ENCODE measurements around the gene THAP3.

Gene THAP3

GRCh38 chr1:6590046-6590445, 34.6 kb upstream of the THAP3 start:
- Mint-ChIP-seq H3K9me3 (no peaks in the 10 kb centered on the region), H3K27ac (peak overlapping the region; percentile 83), H3K4me3 (no peak overlapping the region), H3K27me3 (ENCODE audit: low read depth, poor library complexity) (no peaks in the 10 kb centered on the region), H3K4me1 (peaks cover 15% of the 10 kb centered on the region), H3K36me3 (ENCODE audit: low read depth) (peaks cover 20% of the 10 kb centered on the region)
- no peak for DNase-seq
- no peak for TF ChIP-seq CTCF (IDR thresholded peaks at IDR 0.05)

GRCh38 chr1:6591222-6591621, 33.4 kb upstream of the THAP3 start:
- H3K4me3 Mint-ChIP-seq = no peak overlapping the region
- peaks cover 19% of the 10 kb centered on the region for H3K4me1 Mint-ChIP-seq
- no peak for TF ChIP-seq CTCF (IDR thresholded peaks at IDR 0.05)
- peaks cover 31% of the 10 kb centered on the region for H3K36me3 Mint-ChIP-seq (ENCODE audit: low read depth)
- no peak overlapping the region for H3K27ac Mint-ChIP-seq
- no peak for DNase-seq
- no peaks in the 10 kb centered on the region for H3K9me3 Mint-ChIP-seq
- H3K27me3 Mint-ChIP-seq (ENCODE audit: low read depth, poor library complexity) = no peaks in the 10 kb centered on the region

GRCh38 chr1:6591644-6592043, 33.0 kb upstream of the THAP3 start:
- no peak for DNase-seq
- H3K27me3 Mint-ChIP-seq (ENCODE audit: low read depth, poor library complexity) = no peaks in the 10 kb centered on the region
- no peaks in the 10 kb centered on the region for H3K9me3 Mint-ChIP-seq
- H3K4me3 Mint-ChIP-seq = no peak overlapping the region
- peaks cover 31% of the 10 kb centered on the region for H3K36me3 Mint-ChIP-seq (ENCODE audit: low read depth)
- no peak overlapping the region for H3K27ac Mint-ChIP-seq
- no peak for TF ChIP-seq CTCF (IDR thresholded peaks at IDR 0.05)
- peaks cover 24% of the 10 kb centered on the region for H3K4me1 Mint-ChIP-seq

GRCh38 chr1:6592441-6592840, 32.2 kb upstream of the THAP3 start:
- no peak for TF ChIP-seq CTCF (IDR thresholded peaks at IDR 0.05)
- Mint-ChIP-seq H3K4me1 (peaks cover 32% of the 10 kb centered on the region), H3K27ac (no peak overlapping the region), H3K27me3 (ENCODE audit: low read depth, poor library complexity) (no peaks in the 10 kb centered on the region), H3K36me3 (ENCODE audit: low read depth) (peaks cover 31% of the 10 kb centered on the region), H3K9me3 (no peaks in the 10 kb centered on the region), H3K4me3 (no peak overlapping the region)
- DNase-seq = no peak

GRCh38 chr1:6592865-6593593, 31.6 kb upstream of the THAP3 start:
- no peak for DNase-seq
- Mint-ChIP-seq H3K36me3 (ENCODE audit: low read depth) (peaks cover 35% of the 10 kb centered on the region), H3K4me1 (peaks cover 38% of the 10 kb centered on the region), H3K27ac (no peak overlapping the region), H3K4me3 (no peak overlapping the region), H3K27me3 (ENCODE audit: low read depth, poor library complexity) (no peaks in the 10 kb centered on the region), H3K9me3 (no peaks in the 10 kb centered on the region)
- no peak for TF ChIP-seq CTCF (IDR thresholded peaks at IDR 0.05)

- no peaks in the 10 kb centered on the region for H3K27me3 Mint-ChIP-seq (ENCODE audit: low read depth, poor library complexity)
- H3K36me3 Mint-ChIP-seq (ENCODE audit: low read depth) = peaks cover 35% of the 10 kb centered on the region
- TF ChIP-seq CTCF (IDR thresholded peaks at IDR 0.05) = no peak
- H3K27ac Mint-ChIP-seq = no peak overlapping the region
- H3K4me1 Mint-ChIP-seq = peaks cover 38% of the 10 kb centered on the region
- H3K9me3 Mint-ChIP-seq = no peaks in the 10 kb centered on the region
- H3K4me3 Mint-ChIP-seq = no peak overlapping the region
- no peak for DNase-seq
Observed at GRCh38 chr1:6593810-6594209, 30.9 kb upstream of the THAP3 start.

Data from nephron progenitor cell (in vitro differentiated cells).